SH-SY5Y (cell line): ENCODE measurements around the gene ACY1.

Source experiments
- GATA2 ChIP-seq: IDR thresholded peaks from 2 replicates; pipeline ENCODE4 v1.6.1; 2011; ENCODE audit warnings: mild to moderate bottlenecking, low read depth, low read length
- GATA3 ChIP-seq: IDR thresholded peaks from 2 replicates; pipeline ENCODE4 v1.6.1; 2011; ENCODE audit warnings: low read depth, mild to moderate bottlenecking, low read length, moderate library complexity

GRCh38 chr3:51968883-51969678, 14.3 kb upstream of the ACY1 start:
- no peak for TF ChIP-seq GATA2
- TF ChIP-seq GATA3: no peak
